ENCODE data around the gene MVP.

GRCh38 chr16:29816694-29817441, 3.4 kb upstream of the MVP start:
- TF ChIP-seq EZH2 (IDR thresholded peaks at IDR 0.05) (no peak), POLR2AphosphoS5 (IDR thresholded peaks at IDR 0.05; ENCODE audit: borderline replicate concordance, low read depth, low read length) (no peak)

Measured in SK-N-MC (cell line).